Osteoblast (primary cell): ENCODE data around the gene SLC37A1. TPM values are rescaled to one million over a fixed set of nuclear protein-coding genes. Genes with fewer than 3 reads are reported as not detected.

Experiments used
- DNase-seq: peaks from one replicate; pipeline ENCODE4 v3.0.0; 2011; ENCODE audit warnings: low spot score, mixed read lengths; ENCODE audit not compliant: insufficient read length; ENCODE audit errors: missing footprints
- H2AFZ ChIP-seq: 2 replicates; pipeline ENCODE4 v1.6.0; 2011; ENCODE audit warnings: mild to moderate bottlenecking, low read length
- H3K27ac ChIP-seq: 2 replicates; pipeline ENCODE4 v1.5.1; 2011; ENCODE audit warnings: mild to moderate bottlenecking, low read depth, low read length, moderate library complexity
- H3K27me3 ChIP-seq: 2 replicates; pipeline ENCODE4 v1.6.0; 2012; ENCODE audit warnings: mild to moderate bottlenecking, control low read depth, inconsistent platforms, low read length, moderate library complexity; ENCODE audit not compliant: insufficient read depth
- H3K36me3 ChIP-seq: 2 replicates; pipeline ENCODE4 v1.5.1; 2011; ENCODE audit warnings: mild to moderate bottlenecking, low read length, control low read depth, moderate library complexity; ENCODE audit not compliant: insufficient read depth
- H3K4me1 ChIP-seq: 2 replicates; pipeline ENCODE4 v1.5.1; 2011; ENCODE audit warnings: mild to moderate bottlenecking, low read length, control low read depth, moderate library complexity; ENCODE audit not compliant: insufficient read depth
- H3K4me2 ChIP-seq: 2 replicates; pipeline ENCODE4 v1.6.0; 2011; ENCODE audit warnings: mild to moderate bottlenecking, low read length; ENCODE audit not compliant: insufficient read depth
- H3K4me3 ChIP-seq: fragments of 200-600 bp; sonication (generic); 3 replicates; pipeline ENCODE4 v1.5.1; 2012; ENCODE audit warnings: mild to moderate bottlenecking, low read length, inconsistent platforms; ENCODE audit not compliant: insufficient read depth
- H3K79me2 ChIP-seq: 2 replicates; pipeline ENCODE4 v1.6.0; 2012; ENCODE audit warnings: mild to moderate bottlenecking, low read length, control low read depth, inconsistent platforms; ENCODE audit not compliant: insufficient read depth
- H3K9me3 ChIP-seq: 2 replicates; pipeline ENCODE4 v1.5.1; 2011; ENCODE audit warnings: low read depth, low read length, control low read depth
- H4K20me1 ChIP-seq: 2 replicates; pipeline ENCODE4 v1.6.0; 2012; ENCODE audit warnings: mild to moderate bottlenecking, low read length, control low read depth; ENCODE audit not compliant: insufficient read depth
- total RNA-seq: library from RNA; depleted of rRNA; stranded (reverse); fragments of >200 nt; gene quantifications from 2 replicates; pipeline ENCODE4 v1.2.3, GENCODE V29; 2012
- TF ChIP-seq, protein P1 (sequence below): IDR thresholded peaks from 2 replicates; pipeline ENCODE4 v1.5.1; 2011; ENCODE audit warnings: mild to moderate bottlenecking, low read depth, low read length, moderate library complexity; ENCODE audit errors: extremely low read depth

The SLC37A1 gene
- total RNA-seq, 1 donor: 6.9 TPM

- no peak overlapping the region for H3K4me3 ChIP-seq
- no peak overlapping the region for H3K4me2 ChIP-seq
- no peaks in the 10 kb centered on the region for H3K27me3 ChIP-seq
- no peak overlapping the region for H3K27ac ChIP-seq
- no peaks in the 10 kb centered on the region for H3K79me2 ChIP-seq
- TF ChIP-seq, protein P1, sequence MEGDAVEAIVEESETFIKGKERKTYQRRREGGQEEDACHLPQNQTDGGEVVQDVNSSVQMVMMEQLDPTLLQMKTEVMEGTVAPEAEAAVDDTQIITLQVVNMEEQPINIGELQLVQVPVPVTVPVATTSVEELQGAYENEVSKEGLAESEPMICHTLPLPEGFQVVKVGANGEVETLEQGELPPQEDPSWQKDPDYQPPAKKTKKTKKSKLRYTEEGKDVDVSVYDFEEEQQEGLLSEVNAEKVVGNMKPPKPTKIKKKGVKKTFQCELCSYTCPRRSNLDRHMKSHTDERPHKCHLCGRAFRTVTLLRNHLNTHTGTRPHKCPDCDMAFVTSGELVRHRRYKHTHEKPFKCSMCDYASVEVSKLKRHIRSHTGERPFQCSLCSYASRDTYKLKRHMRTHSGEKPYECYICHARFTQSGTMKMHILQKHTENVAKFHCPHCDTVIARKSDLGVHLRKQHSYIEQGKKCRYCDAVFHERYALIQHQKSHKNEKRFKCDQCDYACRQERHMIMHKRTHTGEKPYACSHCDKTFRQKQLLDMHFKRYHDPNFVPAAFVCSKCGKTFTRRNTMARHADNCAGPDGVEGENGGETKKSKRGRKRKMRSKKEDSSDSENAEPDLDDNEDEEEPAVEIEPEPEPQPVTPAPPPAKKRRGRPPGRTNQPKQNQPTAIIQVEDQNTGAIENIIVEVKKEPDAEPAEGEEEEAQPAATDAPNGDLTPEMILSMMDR: no peak
- H3K36me3 ChIP-seq: no peaks in the 10 kb centered on the region
- peaks cover 4% of the 10 kb centered on the region for H3K4me1 ChIP-seq
- no peaks in the 10 kb centered on the region for H3K9me3 ChIP-seq
- no peaks in the 10 kb centered on the region for H4K20me1 ChIP-seq
- no peak overlapping the region for H2AFZ ChIP-seq
- DNase-seq: no peak
These were observed 39.4 kb upstream of the SLC37A1 start for GRCh38 chr21:42474043-42474831.

DNA sequence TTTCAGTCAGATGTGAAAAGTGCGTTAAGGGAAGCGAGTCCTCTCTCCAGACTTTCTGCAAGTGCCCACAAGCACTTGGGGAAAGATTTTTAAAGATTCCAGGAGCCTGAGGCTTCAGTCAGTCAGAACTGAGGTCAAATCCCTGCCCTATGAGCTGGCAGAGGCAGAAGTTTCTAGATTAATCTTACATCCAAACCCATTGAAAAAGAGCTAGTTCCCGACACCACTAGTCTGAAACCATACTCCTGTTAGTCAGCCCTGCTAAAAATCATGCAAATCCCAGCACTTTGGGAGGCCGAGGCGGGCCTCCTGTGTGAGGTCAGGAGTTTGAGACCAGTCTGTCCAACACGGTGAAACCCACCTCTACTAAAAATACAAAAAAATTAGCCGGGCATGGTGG lies 38.6 kb upstream of the SLC37A1 start:
- Histone ChIP-seq H3K4me3 (no peak overlapping the region), H3K4me1 (peaks cover 4% of the 10 kb centered on the region), H3K27me3 (no peaks in the 10 kb centered on the region), H3K9me3 (no peaks in the 10 kb centered on the region), H3K27ac (no peak overlapping the region), H4K20me1 (no peaks in the 10 kb centered on the region), H3K79me2 (no peaks in the 10 kb centered on the region), H3K4me2 (no peak overlapping the region), H3K36me3 (no peaks in the 10 kb centered on the region), H2AFZ (no peak overlapping the region)
- no peak for DNase-seq
- TF ChIP-seq, protein P1: no peak

DNA sequence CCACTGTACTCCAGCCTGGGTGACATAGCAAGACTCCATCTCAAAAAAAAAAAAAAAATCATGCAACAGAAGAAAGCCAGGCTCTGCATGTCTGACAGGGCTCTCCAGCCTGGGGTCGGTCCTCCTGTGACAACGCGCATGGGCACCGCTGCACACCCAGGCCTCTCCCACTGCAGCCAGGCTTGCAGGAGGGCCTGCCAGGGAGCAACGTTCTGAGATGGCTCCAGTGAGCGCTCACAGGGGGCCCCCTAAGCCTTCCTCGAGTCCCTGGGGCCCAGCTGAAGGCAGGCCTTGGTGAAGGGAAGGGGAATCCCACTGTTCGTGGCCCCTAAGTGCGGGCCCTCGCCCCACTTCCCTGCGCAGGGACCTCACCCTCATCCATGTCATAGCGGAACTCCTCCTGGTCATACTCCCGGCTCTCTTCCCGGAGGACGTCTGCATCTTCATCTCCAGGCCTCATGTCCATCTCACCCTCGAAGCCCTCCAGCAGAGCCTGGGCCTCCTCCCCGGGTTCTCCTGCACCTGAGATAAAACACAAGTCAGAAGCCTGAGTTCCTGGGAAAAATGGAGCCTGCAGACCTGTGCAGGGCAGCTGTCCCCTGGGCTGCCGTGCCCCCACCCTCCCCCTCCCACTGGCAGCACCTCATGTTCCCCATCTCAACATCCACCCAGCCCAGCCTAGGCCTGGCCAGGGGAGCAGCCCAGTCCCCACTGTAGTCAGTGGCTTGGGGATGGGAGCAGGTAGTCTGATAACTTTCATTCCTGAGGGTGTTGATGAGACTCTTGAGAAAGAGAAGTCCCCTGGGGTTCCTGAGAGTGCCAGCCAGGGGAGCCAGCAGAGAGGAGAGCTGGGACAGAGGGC lies 37.9 kb upstream of the SLC37A1 start:
- no peaks in the 10 kb centered on the region for H3K27me3 ChIP-seq
- H3K4me2 ChIP-seq: no peak overlapping the region
- H3K9me3 ChIP-seq: no peaks in the 10 kb centered on the region
- no peaks in the 10 kb centered on the region for H4K20me1 ChIP-seq
- no peaks in the 10 kb centered on the region for H3K79me2 ChIP-seq
- no peak overlapping the region for H3K27ac ChIP-seq
- H3K4me3 ChIP-seq: no peak overlapping the region
- H3K4me1 ChIP-seq: peaks cover 4% of the 10 kb centered on the region
- no peaks in the 10 kb centered on the region for H3K36me3 ChIP-seq
- no peak for DNase-seq
- TF ChIP-seq, protein P1: no peak
- H2AFZ ChIP-seq: no peak overlapping the region
